NCI-H128 (cell line): Measurements from ENCODE around the gene FAM193A.
"Not testable (repeated sequence)": the region's sequence is repeated elsewhere in the genome, so short reads cannot be mapped to it uniquely, and the experiment has no call there.

Experiments
- DNase-seq: peaks from one replicate; lab custom pipeline; 2025; ENCODE audit not compliant: unreplicated experiment; lab: John Stamatoyannopoulos, UW

FAM193A gene

GRCh38 chr4:2536193-2537010, at the start of gene FAM193A:
FAM193A (plus strand) TSS chr4:2536647; CDS start chr4:2536916, 269 bp downstream.
- peak; percentile 94 for DNase-seq

DNA sequence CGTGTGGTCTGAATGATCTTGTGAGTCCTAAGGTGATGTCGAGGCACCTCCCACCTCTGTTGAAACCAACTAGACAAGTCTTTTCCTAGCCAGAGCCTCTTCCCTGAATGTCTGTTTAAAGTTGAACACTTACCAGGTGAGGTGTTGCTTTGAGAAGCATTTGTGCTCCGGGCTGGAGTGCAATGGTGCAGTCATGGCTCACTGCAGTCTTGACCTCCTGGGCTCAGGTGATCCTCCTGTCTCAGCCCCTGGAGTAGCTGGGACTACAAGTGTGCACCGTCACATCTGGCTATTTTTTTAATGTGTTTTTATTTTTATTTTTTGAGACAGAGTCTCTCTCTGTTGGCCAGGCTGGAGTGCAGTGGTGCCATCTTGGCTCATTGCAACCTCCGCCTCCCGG, 49.5 kb upstream of the FAM193A start:
- no peak for DNase-seq

DNA sequence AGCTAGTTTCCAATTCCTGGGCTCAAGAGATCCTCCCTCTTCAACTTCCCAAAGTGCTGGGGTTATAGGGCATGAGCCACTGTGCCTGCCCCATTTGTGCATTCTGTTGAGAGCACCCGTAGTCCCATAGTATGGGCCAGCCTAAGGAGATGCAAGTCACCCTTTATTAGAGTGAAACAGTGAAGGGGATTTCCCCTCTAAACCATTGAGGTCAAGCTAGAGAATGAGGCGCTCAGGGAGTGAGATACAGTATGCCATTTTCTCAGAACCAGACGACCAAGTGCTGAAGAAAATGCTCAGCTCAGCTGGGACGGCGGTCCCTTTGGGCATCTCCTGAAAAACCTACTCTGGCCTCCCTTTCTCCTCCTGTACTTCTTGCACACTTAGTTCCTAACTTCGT, 48.8 kb upstream of the FAM193A start:
- DNase-seq, result no peak

- no peak for DNase-seq
These were observed 47.2 kb upstream of the FAM193A start for GRCh38 chr4:2489081-2489805.

GRCh38 chr4:2489841-2490552, 46.5 kb upstream of the FAM193A start:
- DNase-seq, result no peak

DNA sequence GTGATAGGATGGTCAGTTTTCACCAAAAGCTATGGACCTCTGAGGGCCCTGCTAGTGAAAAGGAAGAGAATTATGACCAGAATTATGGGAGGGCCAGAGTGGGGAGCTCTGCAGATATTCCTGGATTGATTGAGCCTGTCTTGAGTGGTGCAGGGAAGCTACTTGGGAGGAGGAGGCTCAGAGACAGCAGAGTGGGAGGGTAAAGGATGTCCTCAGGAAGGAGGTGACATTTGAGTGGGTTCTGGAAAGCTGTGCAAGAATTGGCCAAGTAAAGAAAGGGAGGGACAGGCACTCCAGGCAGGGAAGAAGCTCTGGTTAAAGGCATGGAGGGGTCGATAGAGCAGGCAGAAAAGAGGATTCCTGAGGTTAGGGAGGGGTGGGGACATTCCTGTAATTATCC, 43.5 kb upstream of the FAM193A start:
- DNase-seq, result no peak

- no peak for DNase-seq
These were observed 41.5 kb upstream of the FAM193A start for GRCh38 chr4:2494992-2495391.

- DNase-seq, result no peak
These were observed 39.1 kb upstream of the FAM193A start for GRCh38 chr4:2497324-2497723.

DNA sequence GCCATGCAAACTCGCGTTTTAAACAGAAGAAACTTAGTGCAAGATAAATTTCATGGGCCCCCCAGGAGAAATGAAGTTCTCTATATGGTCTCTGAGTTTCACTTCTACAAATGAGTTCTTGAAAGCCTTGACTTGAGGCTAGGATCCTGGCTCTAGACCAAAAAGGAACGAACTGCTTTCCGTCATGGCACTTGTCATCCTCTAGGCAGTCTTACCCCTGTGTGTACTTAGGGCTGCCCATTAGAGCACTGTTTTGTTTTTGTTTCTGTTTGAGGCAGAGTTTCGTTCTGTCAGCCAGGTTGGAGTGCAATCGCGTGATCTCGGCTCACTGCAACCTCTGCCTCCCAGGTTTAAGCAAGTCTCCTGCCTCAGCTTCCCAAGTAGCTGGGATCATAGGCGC, 38.5 kb upstream of the FAM193A start:
- no peak for DNase-seq

DNA sequence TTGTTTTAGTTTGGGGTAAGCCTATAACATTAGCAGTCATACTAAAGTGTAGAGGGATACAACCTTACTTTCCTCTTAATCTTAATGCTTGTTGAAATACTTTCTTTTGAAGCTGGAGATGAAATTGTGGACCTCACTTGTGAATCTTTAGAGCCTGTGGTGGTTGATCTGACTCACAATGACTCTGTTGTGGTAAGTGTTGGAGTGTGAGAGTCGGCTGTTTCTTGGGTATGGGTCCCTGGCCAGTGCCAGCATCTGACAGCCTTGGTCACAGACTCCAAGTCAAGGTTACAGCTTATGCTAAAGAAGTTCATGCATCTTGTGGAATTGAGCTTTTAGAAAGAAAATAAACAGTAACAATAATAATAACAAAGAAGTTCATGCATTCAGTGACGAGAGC, 35.9 kb upstream of the FAM193A start:
- DNase-seq, result no peak

DNA sequence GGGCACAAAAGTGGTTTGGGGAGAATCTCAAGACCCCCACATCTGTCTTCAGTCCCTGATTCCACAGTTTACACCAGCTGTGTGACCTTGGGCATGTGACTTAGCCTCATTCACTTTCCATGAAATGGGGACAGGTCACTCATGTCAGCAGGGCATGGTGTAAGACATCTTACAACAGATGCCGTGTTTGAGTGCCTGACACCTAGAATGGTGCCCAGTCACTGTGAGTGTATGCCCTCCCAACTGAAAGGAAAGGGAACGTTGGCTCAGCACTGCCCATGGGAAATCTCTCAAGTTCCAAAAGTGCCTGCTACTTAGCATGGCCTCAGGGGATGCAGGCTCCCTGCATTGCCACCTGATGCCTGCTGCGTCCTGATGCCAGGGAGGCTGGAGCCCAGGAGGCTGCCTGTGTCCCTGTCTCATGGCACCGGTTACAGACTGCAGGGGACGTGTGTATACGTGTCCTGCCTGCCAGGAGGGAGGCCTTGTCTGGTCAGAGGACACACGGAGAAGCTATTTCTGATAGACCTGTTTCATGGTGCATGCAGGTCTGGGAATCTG, 35.3 kb upstream of the FAM193A start:
- no peak for DNase-seq

GRCh38 chr4:2503809-2504208, 32.6 kb upstream of the FAM193A start:
- DNase-seq, result no peak

DNA sequence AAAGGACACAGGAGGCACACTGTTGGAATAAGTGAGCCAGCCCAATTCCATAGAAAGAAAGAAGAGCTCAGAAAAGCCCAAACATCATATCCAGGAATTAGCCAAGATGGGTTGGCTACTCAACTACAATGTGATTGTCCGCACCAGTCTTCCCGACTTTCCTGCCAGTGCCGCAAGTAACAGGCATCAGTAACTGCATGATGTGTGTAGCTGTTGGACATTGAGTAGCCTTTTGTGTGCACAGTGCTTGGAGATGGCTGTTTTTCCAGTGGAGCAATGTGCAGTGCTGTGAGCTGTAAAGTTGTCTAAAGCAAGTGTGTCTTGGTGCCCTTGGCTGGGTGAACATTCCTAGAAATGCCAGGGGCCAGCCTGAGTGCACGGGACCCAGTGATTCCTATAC, 29.2 kb upstream of the FAM193A start:
- no peak for DNase-seq

DNA sequence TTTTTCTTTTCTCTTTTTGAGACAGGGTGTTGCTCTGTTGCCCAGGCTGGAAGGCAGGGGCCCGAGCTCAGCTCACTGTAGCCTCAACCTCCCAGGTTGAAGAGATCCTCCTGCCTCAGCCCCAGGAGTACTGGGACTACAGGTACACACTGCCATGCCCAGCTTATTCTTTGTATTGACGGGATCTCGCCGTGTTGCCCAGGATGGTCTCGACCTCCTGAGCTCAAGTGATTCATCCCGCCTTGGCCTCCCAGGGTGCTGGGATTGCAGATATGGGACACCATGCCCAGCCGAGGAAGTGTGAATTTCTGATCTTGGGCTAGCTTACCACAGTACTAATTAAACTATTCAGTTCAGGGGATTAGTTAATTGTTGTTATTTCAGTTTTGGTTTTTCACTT, 28.6 kb upstream of the FAM193A start:
- no peak for DNase-seq

DNA sequence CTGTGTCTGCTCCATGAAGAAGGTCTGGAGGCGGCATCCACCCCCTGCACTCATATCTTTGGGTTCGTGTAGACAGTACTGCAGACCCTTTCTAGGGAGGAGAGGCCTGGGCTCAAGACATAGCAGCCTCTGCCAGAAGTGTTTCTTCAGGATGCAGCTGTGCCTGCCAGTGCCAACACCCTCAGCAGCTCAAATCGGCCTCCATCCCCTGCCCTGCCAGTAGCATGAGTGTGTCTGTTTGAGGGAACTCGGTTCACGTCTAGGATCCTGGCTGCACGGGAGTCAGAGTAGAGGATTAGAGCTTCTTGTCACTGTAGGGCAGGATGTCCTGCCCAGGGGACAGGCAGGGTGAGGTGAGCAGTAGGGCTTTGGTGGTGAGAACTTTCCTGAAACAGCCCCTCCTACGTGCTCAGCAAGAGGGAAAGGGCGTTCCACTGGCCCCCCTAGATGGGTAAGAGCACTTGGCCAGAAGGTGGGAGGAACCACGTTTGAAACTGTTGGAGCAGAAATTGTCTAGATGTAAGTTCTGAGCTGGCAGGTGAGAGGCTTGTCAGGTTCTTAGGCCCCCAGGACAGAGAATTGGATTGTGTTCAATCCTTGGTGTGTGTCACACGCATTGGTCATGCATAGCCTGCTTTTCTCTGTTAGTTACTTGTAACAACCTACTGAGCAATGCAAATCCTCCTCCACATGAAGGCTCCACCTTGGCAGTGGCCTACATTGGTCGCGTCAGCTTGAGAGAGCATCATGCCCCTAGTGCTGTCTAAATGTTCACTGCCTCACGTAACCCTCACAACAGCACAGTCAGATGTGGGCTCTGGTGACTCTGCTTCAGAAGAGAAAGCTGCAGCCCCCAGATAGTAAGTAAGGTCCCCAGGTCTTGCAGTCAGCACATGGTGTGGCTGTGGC, 25.8 kb upstream of the FAM193A start:
- DNase-seq, result no peak

DNA sequence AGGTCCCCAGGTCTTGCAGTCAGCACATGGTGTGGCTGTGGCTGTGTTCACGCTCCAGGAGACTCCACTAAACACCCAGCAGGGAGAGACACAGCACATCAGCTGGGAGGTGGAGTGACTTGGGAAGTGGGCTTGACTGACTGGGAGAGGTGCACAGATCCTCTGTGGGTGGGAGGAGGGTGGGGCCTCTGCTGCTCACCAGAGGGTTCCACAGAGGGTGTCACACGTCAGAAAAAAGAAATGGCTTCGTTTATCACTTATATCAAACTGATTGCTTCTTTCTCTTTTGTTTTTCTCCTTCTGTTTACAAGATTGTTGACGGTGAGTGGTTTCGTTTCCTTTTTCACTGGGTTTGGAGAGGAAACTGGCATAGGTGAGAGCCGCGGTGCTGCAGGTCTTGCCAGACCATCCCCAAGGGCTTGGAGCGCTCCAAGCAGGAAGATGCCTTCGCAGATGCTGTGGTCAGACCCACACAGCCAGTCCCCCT, 24.8 kb upstream of the FAM193A start:
- DNase-seq, result no peak

DNA sequence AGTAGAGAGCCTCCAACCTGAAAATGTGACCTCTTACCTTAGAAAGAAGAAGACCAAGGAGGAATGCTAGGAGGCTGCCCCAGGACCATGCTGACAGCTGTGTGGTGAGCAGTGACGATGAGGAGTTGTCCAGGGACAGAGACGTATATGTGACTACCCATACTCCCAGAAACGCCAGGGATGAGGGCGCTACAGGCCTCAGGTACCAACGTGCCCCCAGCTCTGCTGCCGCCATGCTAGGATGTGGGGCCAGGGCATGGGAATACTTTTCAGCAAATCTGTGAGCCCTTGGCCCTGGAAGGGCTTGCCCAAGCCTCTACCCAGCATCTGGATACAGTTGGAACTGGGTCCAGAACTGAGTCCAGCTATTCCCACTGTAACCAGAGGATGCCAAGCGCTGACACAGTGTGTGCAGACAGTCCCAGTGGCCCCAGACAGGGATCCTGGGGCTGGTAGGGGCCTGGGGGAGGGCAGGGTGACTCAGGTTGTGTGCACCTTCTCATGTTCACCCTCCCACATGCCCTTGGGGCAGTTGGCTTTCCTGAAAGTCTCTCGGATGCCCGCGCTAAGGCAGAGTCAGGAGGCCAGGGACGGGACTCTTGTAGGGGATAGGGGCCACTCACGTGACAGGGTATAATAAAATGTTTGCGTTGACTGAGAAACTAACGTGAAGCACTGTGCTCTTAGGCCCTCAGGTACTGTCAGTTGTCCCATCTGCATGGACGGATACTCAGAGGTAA, 23.9 kb upstream of the FAM193A start:
- DNase-seq, result no peak

- not testable (repeated sequence) for DNase-seq
These were observed 22.3 kb upstream of the FAM193A start for GRCh38 chr4:2514193-2514592.

DNA sequence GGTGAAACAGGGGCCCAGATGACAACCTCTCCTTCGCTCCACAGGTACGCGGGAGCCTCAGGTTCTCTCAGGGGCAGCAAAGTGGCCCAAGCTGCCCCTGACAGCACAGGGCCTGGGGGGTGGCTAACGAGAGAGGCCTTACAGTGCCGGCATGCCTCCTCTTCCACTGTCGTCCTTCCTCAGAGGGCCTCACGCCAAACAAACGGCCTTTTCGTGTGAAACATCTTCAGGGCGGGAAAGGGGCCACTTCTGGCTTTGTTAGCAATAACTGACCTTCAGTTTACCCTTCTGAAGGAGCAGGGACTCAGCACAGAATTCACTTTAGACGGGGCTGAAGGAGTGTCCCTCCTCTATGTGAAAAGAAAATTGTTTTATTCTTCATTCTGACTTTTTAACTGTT, 21.5 kb upstream of the FAM193A start:
- not testable (repeated sequence) for DNase-seq
